Adrenal gland (tissue), 5 donors: Measurements from ENCODE around the gene KCNJ9.

Experiments used
- CTCF ChIP-seq, 6 experiments: fragments of 450-650 bp in 4 of 6; fragments of 200-600 bp in 2 of 6; sonication (generic) in 1 of 6; IDR thresholded peaks; 1 replicate in 5 of 6; 2 replicates in 1 of 6; pipeline versions ENCODE4 v1.5.1 to v1.8.0; 2016 to 2021; ENCODE audit warnings: antibody characterized with exemption in 6 of 6, mild to moderate bottlenecking in 2 of 6, moderate library complexity in 1 of 6
- POLR2A ChIP-seq, 2 donors: fragments of 450-650 bp; IDR thresholded peaks; one replicate each; pipeline ENCODE4 v1.6.1; 2017; ENCODE audit warnings: antibody characterized with exemption in 2 of 2, mild to moderate bottlenecking in 2 of 2, moderate library complexity in 1 of 2
- donor health status: DM: no; HTN: no; CAD: no.

GRCh38 chr1:160066829-160067745 is 14.3 kb upstream of the KCNJ9 start:
- TF ChIP-seq CTCF (IDR thresholded peaks at IDR 0.05): no peak
- no peak for TF ChIP-seq POLR2A (IDR thresholded peaks at IDR 0.05)
